Subcutaneous abdominal adipose tissue (tissue), 5 donors: Measurements from ENCODE around the gene IL32.
"Not testable (repeated sequence)": the region's sequence is repeated elsewhere in the genome, so short reads cannot be mapped to it uniquely, and the experiment has no call there.

ENCODE experiments used
- H3K27ac ChIP-seq: one replicate; pipeline ENCODE4 v1.7.0; 2013; ENCODE audit warnings: low read depth, mild to moderate bottlenecking, inconsistent platforms, low read length, moderate library complexity
- H3K27me3 ChIP-seq, 5 donors: one replicate each; pipeline ENCODE4 v1.7.0; 2013; ENCODE audit warnings: low read length in 5 of 5, inconsistent platforms in 1 of 5; ENCODE audit not compliant: control insufficient read depth in 5 of 5, insufficient read depth in 4 of 5
- H3K36me3 ChIP-seq, 5 donors: one replicate each; pipeline ENCODE4 v1.7.0; 2013; ENCODE audit warnings: low read length in 5 of 5; ENCODE audit not compliant: control insufficient read depth in 5 of 5, insufficient read depth in 5 of 5
- H3K4me1 ChIP-seq, 5 donors: one replicate each; pipeline ENCODE4 v1.7.0; 2013; ENCODE audit warnings: low read length in 5 of 5, mild to moderate bottlenecking in 3 of 5, moderate library complexity in 1 of 5; ENCODE audit not compliant: control insufficient read depth in 5 of 5, insufficient read depth in 5 of 5
- H3K4me3 ChIP-seq, 5 donors: one replicate each; pipeline ENCODE4 v1.7.0; 2013; ENCODE audit warnings: low read length in 5 of 5, low read depth in 1 of 5
- H3K9ac ChIP-seq, 5 donors: one replicate each; pipeline ENCODE4 v1.7.0; 2013; ENCODE audit warnings: low read length in 5 of 5, mild to moderate bottlenecking in 4 of 5, moderate library complexity in 3 of 5
- H3K9me3 ChIP-seq, 5 donors: one replicate each; pipeline ENCODE4 v1.7.0; 2013; ENCODE audit warnings: low read length in 5 of 5; ENCODE audit not compliant: control insufficient read depth in 5 of 5
- donor health status: healthy.
- donor health status: healthy.
- donor health status: healthy.
- donor health status: healthy.
- donor health status: healthy.

The IL32 gene

GRCh38 chr16:3076577-3076976 is 11.1 kb downstream of the IL32 start:
- no peaks in the 10 kb centered on the region for H3K9me3 ChIP-seq
- no peak overlapping the region for H3K4me3 ChIP-seq
- H3K27ac ChIP-seq: no peak overlapping the region
- peaks cover 0 to 17% (median 0%) of the 10 kb centered on the region in 5 donors for H3K4me1 ChIP-seq
- peaks cover 0 to 12% (median 2%) of the 10 kb centered on the region in 5 donors for H3K36me3 ChIP-seq
- H3K27me3 ChIP-seq: peaks cover 0 to 7% (median 6%) of the 10 kb centered on the region in 5 donors
- no peak overlapping the region for H3K9ac ChIP-seq

GRCh38 chr16:3080024-3080423 is 14.6 kb downstream of the IL32 start:
- Histone ChIP-seq H3K27ac (no peak overlapping the region), H3K4me3 (no peak overlapping the region), H3K9ac (no peak overlapping the region), H3K36me3 (peaks cover 0 to 12% (median 2%) of the 10 kb centered on the region in 5 donors), H3K9me3 (no peaks in the 10 kb centered on the region), H3K27me3 (no peaks in the 10 kb centered on the region), H3K4me1 (peaks cover 0 to 2% (median 0%) of the 10 kb centered on the region in 5 donors)

- H3K4me3 ChIP-seq, H3K27ac ChIP-seq, H3K36me3 ChIP-seq, H3K27me3 ChIP-seq, H3K9ac ChIP-seq, H3K9me3 ChIP-seq: not testable (repeated sequence)
- peaks cover 2 to 17% (median 11%) of the 10 kb centered on the region in 5 donors for H3K4me1 ChIP-seq
Observed at GRCh38 chr16:3081957-3082356, 16.5 kb downstream of the IL32 start.

- not testable (repeated sequence) for H3K27ac ChIP-seq, H3K4me3 ChIP-seq, H3K9ac ChIP-seq, H3K27me3 ChIP-seq, H3K9me3 ChIP-seq, H3K36me3 ChIP-seq
- H3K4me1 ChIP-seq: peaks cover 3 to 32% (median 26%) of the 10 kb centered on the region in 5 donors
Observed at GRCh38 chr16:3083408-3083807, 18.0 kb downstream of the IL32 start.

- Histone ChIP-seq H3K4me1 (peaks cover 3 to 37% (median 26%) of the 10 kb centered on the region in 5 donors), H3K9me3 (no peaks in the 10 kb centered on the region), H3K4me3 (no peak overlapping the region), H3K36me3 (peaks cover 0 to 2% (median 0%) of the 10 kb centered on the region in 5 donors), H3K27me3 (peaks cover 0 to 5% (median 0%) of the 10 kb centered on the region in 5 donors), H3K27ac (no peak overlapping the region), H3K9ac (no peak overlapping the region)
Observed at GRCh38 chr16:3084491-3084890, 19.1 kb downstream of the IL32 start.

- Histone ChIP-seq H3K27me3 (peaks cover 0 to 5% (median 0%) of the 10 kb centered on the region in 5 donors), H3K36me3 (peaks cover 0 to 2% (median 0%) of the 10 kb centered on the region in 5 donors), H3K9ac (no peak overlapping the region), H3K4me1 (peaks cover 3 to 37% (median 26%) of the 10 kb centered on the region in 5 donors), H3K9me3 (no peaks in the 10 kb centered on the region), H3K4me3 (no peak overlapping the region), H3K27ac (no peak overlapping the region)
Observed at GRCh38 chr16:3084969-3085670, 19.7 kb downstream of the IL32 start.

GRCh38 chr16:3085868-3086595 is 20.6 kb downstream of the IL32 start:
- Histone ChIP-seq H3K36me3 (peaks cover 0 to 2% (median 0%) of the 10 kb centered on the region in 5 donors), H3K27me3 (peaks cover 0 to 5% (median 0%) of the 10 kb centered on the region in 5 donors), H3K27ac (peak overlapping the region; percentile 70), H3K4me1 (peaks cover 3 to 37% (median 26%) of the 10 kb centered on the region in 5 donors), H3K4me3 (peak overlapping the region in 4 of 5 donors; percentile 50 to 65 (median 63)), H3K9me3 (no peaks in the 10 kb centered on the region), H3K9ac (peak overlapping the region in 2 of 5 donors; percentile 57 to 69)

GRCh38 chr16:3086596-3087242 is 21.3 kb downstream of the IL32 start:
- H3K4me1 ChIP-seq: peaks cover 3 to 37% (median 26%) of the 10 kb centered on the region in 5 donors
- peak overlapping the region; percentile 50 to 65 (median 62) for H3K4me3 ChIP-seq
- H3K27ac ChIP-seq: peak overlapping the region; percentile 70

GRCh38 chr16:3087243-3088235 is 22.1 kb downstream of the IL32 start:
- Histone ChIP-seq H3K27ac (peak overlapping the region; percentile 70), H3K4me1 (peaks cover 3 to 37% (median 26%) of the 10 kb centered on the region in 5 donors), H3K9me3 (no peaks in the 10 kb centered on the region), H3K9ac (peak overlapping the region in 3 of 5 donors; percentile 52 to 69 (median 57)), H3K36me3 (no peaks in the 10 kb centered on the region), H3K27me3 (peaks cover 0 to 9% (median 0%) of the 10 kb centered on the region in 5 donors), H3K4me3 (peak overlapping the region; percentile 50 to 65 (median 62))

More at GRCh38 chr16:3086596-3087242, 21.3 kb downstream of the IL32 start:
- peaks cover 0 to 5% (median 0%) of the 10 kb centered on the region in 5 donors for H3K27me3 ChIP-seq
- H3K9me3 ChIP-seq: no peaks in the 10 kb centered on the region
- peak overlapping the region in 3 of 5 donors; percentile 52 to 69 (median 57) for H3K9ac ChIP-seq
- H3K36me3 ChIP-seq: no peaks in the 10 kb centered on the region
